GM21423 (cell line): ENCODE data around the gene RCBTB2.

Source experiments
- ATAC-seq: cut with Tn5 transposase; IDR thresholded peaks from one replicate; pipeline ENCODE4 v1.9.1; 2021; ENCODE audit warnings: mild to moderate bottlenecking, moderate library complexity; ENCODE audit not compliant: unreplicated experiment

RCBTB2 gene

DNA sequence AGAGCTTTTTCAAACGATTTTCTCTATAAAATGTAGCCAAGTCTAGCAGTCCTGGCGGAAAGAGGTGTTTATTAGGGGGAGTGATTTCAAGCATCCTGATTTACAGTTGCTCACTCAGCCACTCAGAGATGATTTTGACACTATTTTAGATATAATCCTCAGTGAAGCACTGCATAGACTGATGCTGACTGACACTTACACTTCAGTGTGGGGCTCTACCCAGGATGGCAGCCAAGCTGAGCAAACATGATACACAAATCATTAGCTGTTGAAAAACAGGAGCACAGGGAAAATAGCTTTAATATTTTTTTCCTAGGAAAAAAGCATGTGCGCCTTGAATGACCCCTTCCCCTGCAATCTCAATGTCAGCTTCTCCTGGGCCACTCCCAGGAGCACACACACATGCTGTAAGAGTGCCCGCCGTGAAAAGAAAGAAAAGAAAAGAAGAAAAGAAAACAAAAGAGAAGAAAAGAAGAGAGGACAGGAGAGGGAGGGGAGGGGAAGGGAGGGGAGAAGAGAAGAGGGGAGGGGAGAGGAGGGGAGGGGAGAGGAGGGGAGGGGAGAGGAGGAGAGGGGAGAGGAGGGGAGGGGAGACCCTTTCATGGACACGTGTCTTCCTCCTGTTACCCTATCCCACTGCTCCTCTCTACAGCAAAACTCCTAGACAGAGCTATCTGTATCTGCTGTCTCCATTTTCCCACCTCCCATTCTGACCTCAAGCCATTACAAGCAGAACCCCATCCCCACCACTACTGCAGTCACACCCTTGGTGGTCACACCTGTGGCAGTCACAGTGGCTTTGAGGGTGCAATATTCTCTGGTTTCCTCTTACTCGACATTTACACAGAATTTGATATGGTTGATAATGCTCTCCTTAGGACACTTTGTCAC, 36.4 kb downstream of the RCBTB2 start:
- no peak for ATAC-seq

- ATAC-seq: no peak
Measured at GRCh38 chr13:48494874-48495273, 38.0 kb downstream of the RCBTB2 start.

DNA sequence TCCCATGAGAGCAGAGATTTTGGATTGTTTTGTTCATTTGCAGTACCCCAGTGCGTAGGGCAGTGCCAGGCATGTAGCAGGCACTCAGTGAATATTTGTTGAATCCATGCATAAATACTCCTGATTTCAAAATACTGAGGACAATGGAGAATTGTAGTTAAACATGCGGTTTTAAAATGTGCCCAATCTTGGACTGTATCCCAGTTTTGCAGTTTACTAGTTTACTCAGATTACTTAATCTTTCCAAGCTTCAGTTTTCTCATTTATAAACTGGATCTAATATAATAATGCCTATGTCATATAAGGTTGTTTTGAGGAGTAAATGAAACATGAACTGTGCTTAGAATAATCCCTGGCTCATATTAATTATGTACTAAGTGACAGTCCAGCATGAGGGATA, 39.0 kb downstream of the RCBTB2 start:
- no peak for ATAC-seq

GRCh38 chr13:48493066-48493765, 39.7 kb downstream of the RCBTB2 start:
- ATAC-seq: no peak

DNA sequence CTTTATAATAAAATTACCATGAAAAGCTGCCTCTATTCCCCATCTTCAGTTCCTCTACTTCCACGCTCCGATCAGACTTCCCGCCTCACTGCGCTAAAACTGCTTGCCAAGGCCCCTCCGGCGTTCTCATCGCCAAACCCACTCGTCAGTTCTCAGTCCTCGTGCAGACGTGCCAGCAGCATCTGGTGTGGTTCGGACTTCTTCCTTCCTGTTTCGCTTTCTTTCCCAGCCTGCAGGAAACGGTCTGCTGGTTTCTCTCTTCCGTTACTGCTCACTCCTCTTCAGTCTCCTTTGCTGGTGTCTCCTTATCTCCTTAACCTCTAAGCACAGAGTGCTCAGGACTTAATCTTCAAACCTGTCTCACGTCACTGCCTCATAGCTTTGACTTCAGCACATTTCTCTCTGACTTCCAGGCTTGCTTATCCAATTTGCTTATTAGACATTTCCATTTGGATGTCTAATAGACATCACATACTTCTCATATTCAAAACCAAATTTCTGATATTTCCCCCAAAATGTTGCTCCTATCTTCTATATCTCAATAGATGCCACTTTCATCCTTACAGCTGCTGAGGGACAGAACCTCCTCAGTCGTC, 40.3 kb downstream of the RCBTB2 start:
- ATAC-seq: peak; percentile 77

DNA sequence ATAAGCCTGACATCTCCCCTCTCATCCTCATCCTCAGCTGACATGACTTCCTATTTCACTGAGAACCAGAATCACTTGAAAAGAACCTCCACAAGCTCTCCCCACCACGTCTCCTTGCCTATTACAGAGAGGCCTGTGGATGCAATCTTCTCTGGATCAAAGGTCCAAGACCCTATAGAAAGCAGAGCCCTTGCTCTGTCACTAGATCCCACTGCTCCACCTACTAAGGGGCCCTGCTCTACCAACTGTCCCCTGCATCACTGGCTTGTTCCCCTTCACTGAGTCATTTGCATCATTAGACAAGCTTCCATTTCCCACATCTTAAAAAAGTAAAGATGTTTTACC, 40.8 kb downstream of the RCBTB2 start:
- ATAC-seq: peak; percentile 48

- no peak for ATAC-seq
Measured at GRCh38 chr13:48491423-48492095, 41.3 kb downstream of the RCBTB2 start.

- ATAC-seq: no peak
Measured at GRCh38 chr13:48490241-48490640, 42.6 kb downstream of the RCBTB2 start.

- no peak for ATAC-seq
Measured at GRCh38 chr13:48489666-48490065, 43.2 kb downstream of the RCBTB2 start.

- no peak for ATAC-seq
Measured at GRCh38 chr13:48488995-48489394, 43.9 kb downstream of the RCBTB2 start.

GRCh38 chr13:48487968-48488367, 44.9 kb downstream of the RCBTB2 start:
- ATAC-seq: no peak

DNA sequence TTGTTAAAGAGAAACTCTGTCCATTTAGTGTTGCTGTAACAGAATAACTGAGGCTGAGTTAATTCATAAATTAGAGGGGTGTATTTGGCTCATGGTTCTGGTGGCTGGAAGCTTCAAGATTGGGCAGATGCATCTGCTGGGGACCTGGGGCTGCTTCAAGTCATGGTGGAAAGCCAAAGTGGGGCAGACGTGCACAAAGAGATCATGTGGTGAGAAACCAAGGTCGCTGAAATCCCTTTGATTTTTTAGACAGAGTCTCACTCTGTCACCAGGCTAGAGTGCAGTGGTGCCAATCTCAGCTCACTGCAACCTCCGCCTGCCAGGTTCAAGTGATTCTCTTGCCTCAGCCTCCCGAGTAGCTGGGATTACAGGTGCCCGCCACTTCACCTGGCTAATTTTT, 46.0 kb downstream of the RCBTB2 start:
- ATAC-seq: no peak

- no peak for ATAC-seq
Measured at GRCh38 chr13:48486362-48486761, 46.5 kb downstream of the RCBTB2 start.

DNA sequence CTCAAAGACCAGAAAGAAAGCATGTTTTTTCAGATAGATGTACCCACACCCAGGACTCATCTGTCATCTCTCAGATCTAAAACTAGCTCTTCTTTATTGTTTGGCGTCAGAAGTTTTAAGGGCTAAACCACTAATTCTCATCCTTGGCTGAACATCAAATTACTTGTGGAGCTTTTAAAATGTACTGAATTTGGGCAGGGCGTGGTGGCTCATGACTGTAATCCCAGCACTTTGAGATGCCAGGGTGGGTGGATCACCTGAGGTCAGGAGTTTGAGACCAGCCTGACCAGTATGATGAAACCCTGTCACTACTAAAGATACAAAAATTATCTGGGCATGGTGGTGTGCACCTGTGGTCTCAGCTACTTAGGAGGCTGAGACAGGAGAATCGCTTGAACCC, 47.4 kb downstream of the RCBTB2 start:
- ATAC-seq: no peak

GRCh38 chr13:48483575-48483974, 49.3 kb downstream of the RCBTB2 start:
- no peak for ATAC-seq

DNA sequence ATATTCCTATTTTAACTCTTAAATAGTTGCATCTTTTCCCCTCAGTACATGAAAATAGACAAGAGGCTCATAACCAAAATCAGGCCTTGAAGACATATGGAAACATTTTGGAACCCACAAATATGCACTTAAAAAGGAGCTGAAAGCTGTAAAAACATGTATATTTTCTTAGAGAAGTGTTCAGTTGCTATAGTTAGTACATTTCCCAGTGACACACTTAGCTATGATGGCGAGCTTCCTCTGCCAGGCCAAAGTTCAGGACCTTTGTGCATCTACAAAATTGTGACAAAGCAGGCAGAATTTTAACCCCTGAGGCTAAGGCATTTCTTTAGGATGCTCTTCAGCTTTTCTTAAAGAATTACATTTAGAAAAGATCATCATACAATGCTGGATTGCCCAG, 54.5 kb downstream of the RCBTB2 start:
- no peak for ATAC-seq

- ATAC-seq: no peak
Measured at GRCh38 chr13:48477191-48477855, 55.6 kb downstream of the RCBTB2 start.

- ATAC-seq: no peak
Measured at GRCh38 chr13:48476686-48477085, 56.2 kb downstream of the RCBTB2 start.

DNA sequence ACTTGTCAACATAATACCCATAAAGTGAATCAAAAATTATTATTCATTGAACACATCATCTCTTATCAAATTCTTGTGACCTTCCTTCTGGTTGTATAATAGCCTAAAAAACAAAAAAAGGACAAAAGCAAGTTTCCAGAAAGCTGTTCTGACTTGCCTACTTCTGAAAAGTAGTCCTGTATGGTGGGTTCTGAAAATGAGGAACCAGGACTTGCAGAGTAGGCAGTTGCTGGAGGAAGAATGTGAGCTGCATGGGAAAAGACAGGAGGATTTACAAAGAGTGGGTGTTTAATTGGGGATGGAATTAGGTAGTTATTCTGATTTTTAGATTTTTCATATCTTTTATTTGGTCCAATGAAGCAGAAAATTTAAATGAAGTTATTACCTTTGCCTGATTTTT, 56.7 kb downstream of the RCBTB2 start:
- no peak for ATAC-seq

DNA sequence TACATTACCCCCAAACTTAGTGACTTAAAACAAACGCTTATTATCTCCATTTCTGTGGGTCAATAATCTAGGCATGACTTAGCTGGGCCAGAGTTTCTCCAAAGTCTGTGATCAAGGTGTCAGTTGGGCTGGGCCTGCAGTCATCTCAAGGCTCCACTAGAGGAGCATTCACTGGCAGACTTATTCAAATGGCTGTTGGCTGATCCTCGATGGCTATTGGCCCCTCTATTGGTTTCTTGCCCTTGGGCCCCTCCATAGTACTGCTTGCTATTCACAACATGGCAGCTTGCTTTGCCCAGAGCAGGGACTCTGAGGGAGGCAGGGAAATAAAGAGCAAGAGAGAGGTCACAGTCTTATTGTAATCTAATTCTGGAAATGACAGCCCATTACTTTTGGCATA, 57.6 kb downstream of the RCBTB2 start:
- no peak for ATAC-seq
